Smooth muscle cell (in vitro differentiated cells): Measurements from ENCODE around the gene TXLNA. TPM values are rescaled to one million over a fixed set of nuclear protein-coding genes. Genes with fewer than 3 reads are reported as not detected.
A peak's percentile ranks its signal among the peaks of the same experiment; 100 is the strongest.

Experiments
- DNase-seq: peaks from one replicate; lab custom pipeline; 2025; ENCODE audit not compliant: unreplicated experiment; lab: John Stamatoyannopoulos, UW
- H2AFZ ChIP-seq: fragments of 200-600 bp; sonication (generic); 2 replicates; pipeline ENCODE4 v1.6.0; 2016; ENCODE audit warnings: antibody characterized with exemption, low read depth, mild to moderate bottlenecking
- H3F3A ChIP-seq: fragments of 200-600 bp; sonication (generic); 2 replicates; pipeline ENCODE4 v1.6.0; 2017; ENCODE audit warnings: antibody characterized with exemption, low read depth
- H3K27ac ChIP-seq: fragments of 200-600 bp; sonication (generic); 2 replicates; pipeline ENCODE4 v1.5.1; 2016; ENCODE audit warnings: low read depth, mild to moderate bottlenecking
- H3K27me3 ChIP-seq: fragments of 200-600 bp; sonication (generic); 2 replicates; pipeline ENCODE4 v1.6.1; 2016; ENCODE audit warnings: low read depth, mild to moderate bottlenecking
- H3K36me3 ChIP-seq: fragments of 200-600 bp; sonication (generic); 2 replicates; pipeline ENCODE4 v1.5.1; 2016; ENCODE audit warnings: low read depth
- H3K4me1 ChIP-seq: fragments of 200-600 bp; sonication (generic); 2 replicates; pipeline ENCODE4 v1.5.1; 2016; ENCODE audit warnings: low read depth
- H3K4me2 ChIP-seq: fragments of 200-600 bp; sonication (generic); 2 replicates; pipeline ENCODE4 v1.6.0; 2016; ENCODE audit warnings: mild to moderate bottlenecking
- H3K4me3 ChIP-seq: fragments of 200-600 bp; sonication (generic); 2 replicates; pipeline ENCODE4 v1.5.1; 2016; ENCODE audit warnings: mild to moderate bottlenecking
- H3K79me2 ChIP-seq: fragments of 200-600 bp; sonication (generic); 2 replicates; pipeline ENCODE4 v1.6.0; 2016; ENCODE audit warnings: low read depth, mild to moderate bottlenecking
- H3K9ac ChIP-seq: fragments of 200-600 bp; sonication (generic); 2 replicates; pipeline ENCODE4 v1.6.0; 2016; ENCODE audit warnings: low read depth
- H3K9me3 ChIP-seq: fragments of 200-600 bp; sonication (generic); replicated peaks from 2 replicates; pipeline ENCODE4 v1.5.1; 2016; ENCODE audit warnings: low read depth
- H4K20me1 ChIP-seq: fragments of 200-600 bp; sonication (generic); 2 replicates; pipeline ENCODE4 v1.6.0; 2016; ENCODE audit warnings: low read depth
- WGBS: methylation state at CpG from one replicate; pipeline ENCODE4 v1.1.7; 2016; ENCODE audit warnings: low lambda C conversion rate; 5-methylcytosine and 5-hydroxymethylcytosine counted together
- polyA plus RNA-seq: library from polyadenylated mRNA; unstranded; fragments of >200 nt; fragmentation: Nextera tagmentation; extraction: Ambion mirVana; gene quantifications from 2 replicates; pipeline ENCODE4 v1.2.1, GENCODE V29; 2016
- total RNA-seq: library from RNA; depleted of rRNA; stranded (reverse); fragments of >200 nt; gene quantifications from 2 replicates; pipeline ENCODE4 v1.2.3, GENCODE V29; 2014
- TF ChIP-seq, protein P1 (sequence below): fragments of 200-600 bp; sonication (generic); IDR thresholded peaks from 2 replicates; pipeline ENCODE4 v1.5.1; 2017; ENCODE audit warnings: borderline replicate concordance, mild to moderate bottlenecking, antibody characterized with exemption; ENCODE audit not compliant: insufficient read depth, poor library complexity, severe bottlenecking

TXLNA gene
- total and polyA plus RNA-seq, 2 experiments from 2014 or later = 42.0 to 42.7 TPM

DNA sequence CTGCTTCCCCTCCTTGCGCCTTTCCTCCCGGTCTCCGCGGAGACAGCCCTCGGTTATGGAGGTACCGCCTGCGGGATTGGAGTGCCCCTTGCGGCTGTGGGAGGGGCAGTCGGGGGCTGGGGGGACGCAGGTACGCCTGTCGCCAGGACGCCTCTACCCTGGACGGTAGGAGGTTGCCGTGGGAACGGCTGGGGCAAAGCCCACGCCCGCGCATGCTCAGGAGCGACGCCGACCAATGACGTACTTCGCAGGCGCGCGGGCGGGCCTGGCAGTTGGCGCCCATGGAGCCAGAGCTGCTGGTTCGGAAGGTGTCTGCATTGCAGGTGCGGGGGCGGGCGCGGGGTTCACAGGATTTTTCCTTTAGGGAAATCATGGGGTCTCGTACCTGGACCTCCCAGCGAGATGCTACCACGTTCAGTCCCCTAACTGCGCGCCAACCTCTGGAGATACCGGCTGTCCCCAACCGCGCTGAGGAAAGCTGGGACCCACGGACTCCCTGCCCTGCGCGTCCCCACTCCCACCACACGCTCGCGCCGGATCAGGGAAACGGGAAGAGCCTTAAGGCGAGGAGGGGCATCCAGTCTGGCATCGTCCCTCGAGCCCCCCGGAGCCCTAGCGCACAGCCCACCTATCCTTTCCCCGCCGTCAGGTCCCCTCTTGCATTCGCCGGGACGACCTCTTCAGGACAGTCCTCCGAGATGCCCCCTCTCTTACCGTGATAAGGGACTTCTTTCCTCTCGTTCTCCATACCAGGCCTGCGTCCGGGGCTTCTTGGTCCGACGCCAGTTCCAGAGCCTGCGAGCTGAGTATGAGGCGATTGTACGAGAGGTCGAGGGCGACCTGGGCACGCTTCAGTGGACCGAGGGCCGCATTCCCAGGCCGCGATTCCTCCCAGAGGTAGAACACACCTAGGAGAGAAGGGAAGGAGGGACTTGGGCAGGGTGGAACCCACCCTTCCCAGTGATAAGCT, 26.2 kb downstream of the TXLNA start, which contains the start of gene IQCC:
TSS of gene IQCC (plus strand) at position 271 of the 970 bp plus-strand sequence. CDS start at position 282, 11 bp downstream.
- H3K4me1 ChIP-seq = peaks cover 8% of the 10 kb centered on the region
- H3K4me3 ChIP-seq = peak within 1 kb of the TSS; percentile 83
- peak; percentile 48 for DNase-seq
- no peaks in the 10 kb centered on the region for H3K9me3 ChIP-seq
- H3K9ac ChIP-seq = peak within 1 kb of the TSS; percentile 97
- no peaks in the 10 kb centered on the region for H3K27me3 ChIP-seq
- H3K27ac ChIP-seq = peak within 1 kb of the TSS; percentile 72
- H3F3A ChIP-seq = peaks cover 3% of the 10 kb centered on the region
- H3K36me3 ChIP-seq = no peaks in the 10 kb centered on the region
- no peaks in the 10 kb centered on the region for H4K20me1 ChIP-seq
- 6% methylated on average over 77 of the region's 77 CpGs for WGBS
- no peaks in the 10 kb centered on the region for H3K79me2 ChIP-seq
- peak within 1 kb of the TSS; percentile 99 for H3K4me2 ChIP-seq
- H2AFZ ChIP-seq = peak within 1 kb of the TSS; percentile 18
- TF ChIP-seq, protein P1, sequence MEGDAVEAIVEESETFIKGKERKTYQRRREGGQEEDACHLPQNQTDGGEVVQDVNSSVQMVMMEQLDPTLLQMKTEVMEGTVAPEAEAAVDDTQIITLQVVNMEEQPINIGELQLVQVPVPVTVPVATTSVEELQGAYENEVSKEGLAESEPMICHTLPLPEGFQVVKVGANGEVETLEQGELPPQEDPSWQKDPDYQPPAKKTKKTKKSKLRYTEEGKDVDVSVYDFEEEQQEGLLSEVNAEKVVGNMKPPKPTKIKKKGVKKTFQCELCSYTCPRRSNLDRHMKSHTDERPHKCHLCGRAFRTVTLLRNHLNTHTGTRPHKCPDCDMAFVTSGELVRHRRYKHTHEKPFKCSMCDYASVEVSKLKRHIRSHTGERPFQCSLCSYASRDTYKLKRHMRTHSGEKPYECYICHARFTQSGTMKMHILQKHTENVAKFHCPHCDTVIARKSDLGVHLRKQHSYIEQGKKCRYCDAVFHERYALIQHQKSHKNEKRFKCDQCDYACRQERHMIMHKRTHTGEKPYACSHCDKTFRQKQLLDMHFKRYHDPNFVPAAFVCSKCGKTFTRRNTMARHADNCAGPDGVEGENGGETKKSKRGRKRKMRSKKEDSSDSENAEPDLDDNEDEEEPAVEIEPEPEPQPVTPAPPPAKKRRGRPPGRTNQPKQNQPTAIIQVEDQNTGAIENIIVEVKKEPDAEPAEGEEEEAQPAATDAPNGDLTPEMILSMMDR = no peak

DNA sequence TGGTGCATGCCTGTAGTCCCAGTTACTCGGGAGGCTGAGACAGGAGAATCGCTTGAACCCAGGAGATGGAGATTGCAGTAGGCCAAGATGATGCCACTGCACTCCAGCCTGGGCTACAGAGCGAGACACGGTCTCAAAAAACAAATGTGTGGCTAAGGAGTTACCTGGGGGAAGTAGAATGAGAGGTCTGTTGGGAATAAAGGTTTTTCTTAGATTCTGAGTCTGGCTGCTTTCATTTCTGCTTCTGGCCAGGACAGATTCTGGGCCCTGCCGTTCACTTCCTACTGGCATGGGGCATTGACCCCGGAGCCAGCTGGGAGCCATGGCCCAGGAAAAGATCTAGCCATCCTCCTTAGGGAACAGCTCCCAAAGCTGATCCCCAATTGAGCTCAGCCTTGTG, 29.0 kb downstream of the TXLNA start:
- no peak overlapping the region for H3K27ac ChIP-seq
- no peak for DNase-seq
- peaks cover 3% of the 10 kb centered on the region for H3K4me1 ChIP-seq
- H4K20me1 ChIP-seq = no peaks in the 10 kb centered on the region
- no peaks in the 10 kb centered on the region for H3K79me2 ChIP-seq
- no peak overlapping the region for H3K4me2 ChIP-seq
- 96% methylated on average over 6 of the region's 6 CpGs for WGBS
- no peak overlapping the region for H3K9ac ChIP-seq
- no peak overlapping the region for H3K4me3 ChIP-seq
- H3F3A ChIP-seq = no peaks in the 10 kb centered on the region
- no peaks in the 10 kb centered on the region for H3K36me3 ChIP-seq
- TF ChIP-seq, protein P1 = no peak
- no peaks in the 10 kb centered on the region for H3K9me3 ChIP-seq
- H2AFZ ChIP-seq = no peak overlapping the region
- no peaks in the 10 kb centered on the region for H3K27me3 ChIP-seq

DNA sequence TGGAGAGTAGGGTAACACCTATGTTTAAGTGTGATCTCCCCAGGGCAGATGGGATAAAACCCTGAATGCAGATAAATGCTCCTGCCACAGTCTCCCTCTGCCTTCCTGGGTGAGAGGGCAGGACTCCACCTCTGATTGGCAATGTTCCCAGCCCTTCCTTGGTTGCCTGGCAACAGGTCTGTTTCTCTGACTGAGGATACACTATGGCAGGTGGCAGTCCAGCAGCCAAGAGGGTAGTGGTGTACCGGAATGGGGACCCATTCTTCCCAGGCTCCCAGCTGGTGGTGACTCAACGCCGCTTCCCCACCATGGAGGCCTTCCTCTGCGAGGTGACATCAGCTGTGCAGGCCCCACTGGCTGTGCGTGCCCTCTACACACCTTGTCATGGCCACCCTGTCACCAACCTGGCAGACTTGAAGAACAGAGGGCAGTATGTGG, 29.4 kb downstream of the TXLNA start, which contains the start of gene DCDC2B:
TSS of gene DCDC2B (plus strand) at position 199 of the 438 bp plus-strand sequence. CDS start at position 204, 5 bp downstream.
- H3K36me3 ChIP-seq = no peaks in the 10 kb centered on the region
- H3F3A ChIP-seq = no peaks in the 10 kb centered on the region
- WGBS = 98% methylated on average over 5 of the region's 5 CpGs
- no peak within 1 kb of the TSS for H3K4me3 ChIP-seq
- no peaks in the 10 kb centered on the region for H3K9me3 ChIP-seq
- no peak for DNase-seq
- TF ChIP-seq, protein P1 = no peak
- H3K27ac ChIP-seq = no peak within 1 kb of the TSS
- H3K27me3 ChIP-seq = no peaks in the 10 kb centered on the region
- no peak within 1 kb of the TSS for H2AFZ ChIP-seq
- no peak within 1 kb of the TSS for H3K9ac ChIP-seq
- peaks cover 3% of the 10 kb centered on the region for H3K4me1 ChIP-seq
- no peak within 1 kb of the TSS for H3K4me2 ChIP-seq
- H3K79me2 ChIP-seq = no peaks in the 10 kb centered on the region
- H4K20me1 ChIP-seq = no peaks in the 10 kb centered on the region
